Breast epithelium (tissue), 4 donors: ENCODE data around the gene KCNIP4. TPM values are rescaled to one million over a fixed set of nuclear protein-coding genes. Genes with fewer than 3 reads are reported as not detected.
"Not testable (repeated sequence)": the region's sequence is repeated elsewhere in the genome, so short reads cannot be mapped to it uniquely, and the experiment has no call there.

ENCODE experiments used
- DNase-seq, 2 donors: peaks; one replicate each; pipeline ENCODE4 v3.0.0-alpha.2; 2019; ENCODE audit warnings: low spot score in 2 of 2
- H3K27ac ChIP-seq, 2 donors: fragments of 200-600 bp; sonication (generic) in 1 of 2; one replicate each; pipeline ENCODE4 v1.5.1; 2016 to 2019; ENCODE audit warnings: mild to moderate bottlenecking in 1 of 2
- H3K27me3 ChIP-seq, 2 donors: fragments of 200-600 bp; sonication (generic) in 1 of 2; one replicate each; pipeline versions ENCODE4 v1.5.1 to v1.6.0; 2017 to 2019; ENCODE audit warnings: control low read depth in 1 of 2, mild to moderate bottlenecking in 1 of 2
- H3K36me3 ChIP-seq: fragments of 200-600 bp; one replicate; pipeline ENCODE4 v1.5.1; 2019
- H3K4me1 ChIP-seq, 2 donors: fragments of 200-600 bp; sonication (generic); one replicate each; pipeline ENCODE4 v1.5.1; 2016 to 2019; ENCODE audit warnings: control low read depth in 1 of 2
- H3K4me3 ChIP-seq, 3 donors: fragments of 200-600 bp; sonication (generic); 1 replicate in 2 of 3; 2 replicates in 1 of 3; pipeline ENCODE4 v1.5.1; 2016 to 2019; ENCODE audit warnings: mild to moderate bottlenecking in 3 of 3, moderate library complexity in 2 of 3
- H3K9me3 ChIP-seq, 2 donors: fragments of 200-600 bp; sonication (generic) in 1 of 2; one replicate each; pipeline ENCODE4 v1.5.1; 2016 to 2019; ENCODE audit warnings: control low read depth in 1 of 2
- POLR2A ChIP-seq: fragments of 450-650 bp; IDR thresholded peaks from one replicate; pipeline ENCODE4 v1.6.1; 2016; ENCODE audit warnings: antibody characterized with exemption, mild to moderate bottlenecking, moderate library complexity
- POLR2AphosphoS5 ChIP-seq, 3 donors: sonication (generic); formaldehyde crosslinking; IDR thresholded peaks; one replicate each; pipeline ENCODE4 v1.6.1; 2017; ENCODE audit warnings: antibody characterized with exemption in 3 of 3
- intact Hi-C: fragments of 100-400 bp; cut with DNase I; formaldehyde crosslinking; loops from one replicate; pipeline ENCODE4 v1.15.1; 2023; ENCODE audit warnings: low total_unique reads
- total RNA-seq, 3 donors: library from RNA; depleted of rRNA; stranded (reverse); fragments of >200 nt; gene quantifications; one replicate each; pipeline ENCODE4 v1.1.0, GENCODE V29; 2016
- TF ChIP-seq, protein P1 (sequence below), 3 donors: fragments of 450-650 bp; IDR thresholded peaks; one replicate each; pipeline ENCODE4 v1.5.1; 2016 to 2017; ENCODE audit warnings: antibody characterized with exemption in 3 of 3, mild to moderate bottlenecking in 3 of 3, moderate library complexity in 3 of 3

KCNIP4 gene
- total RNA-seq, 3 donors from 2014 or later = 0.44 to 0.66 TPM; not detected in 1

DNA sequence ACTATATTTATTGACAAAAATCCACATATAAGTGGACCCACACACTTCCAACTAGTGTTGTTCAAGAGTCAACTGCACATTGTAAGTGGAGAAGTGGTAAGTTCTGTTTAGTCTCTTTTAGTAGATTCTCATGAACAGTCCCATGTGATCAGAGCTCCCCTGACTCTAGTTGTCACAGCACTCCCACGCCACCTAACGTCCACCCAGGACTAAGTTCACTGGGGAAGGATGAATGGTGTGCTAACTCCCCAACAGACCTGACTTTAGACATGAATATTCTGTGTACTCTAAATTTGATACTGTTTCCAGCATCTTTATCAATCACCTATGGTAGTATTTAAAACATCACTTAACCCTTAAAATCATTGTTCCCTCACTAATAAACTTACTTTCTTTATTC lies 1188.5 kb downstream of the KCNIP4 start:
- Histone ChIP-seq H3K9me3 (no peaks in the 10 kb centered on the region), H3K27me3 (no peaks in the 10 kb centered on the region), H3K36me3 (no peaks in the 10 kb centered on the region), H3K4me1 (no peaks in the 10 kb centered on the region), H3K27ac (no peak overlapping the region), H3K4me3 (no peak overlapping the region)
- TF ChIP-seq POLR2A (no peak), POLR2AphosphoS5 (IDR thresholded peaks at IDR 0.05) (no peak)
- TF ChIP-seq, protein P1, sequence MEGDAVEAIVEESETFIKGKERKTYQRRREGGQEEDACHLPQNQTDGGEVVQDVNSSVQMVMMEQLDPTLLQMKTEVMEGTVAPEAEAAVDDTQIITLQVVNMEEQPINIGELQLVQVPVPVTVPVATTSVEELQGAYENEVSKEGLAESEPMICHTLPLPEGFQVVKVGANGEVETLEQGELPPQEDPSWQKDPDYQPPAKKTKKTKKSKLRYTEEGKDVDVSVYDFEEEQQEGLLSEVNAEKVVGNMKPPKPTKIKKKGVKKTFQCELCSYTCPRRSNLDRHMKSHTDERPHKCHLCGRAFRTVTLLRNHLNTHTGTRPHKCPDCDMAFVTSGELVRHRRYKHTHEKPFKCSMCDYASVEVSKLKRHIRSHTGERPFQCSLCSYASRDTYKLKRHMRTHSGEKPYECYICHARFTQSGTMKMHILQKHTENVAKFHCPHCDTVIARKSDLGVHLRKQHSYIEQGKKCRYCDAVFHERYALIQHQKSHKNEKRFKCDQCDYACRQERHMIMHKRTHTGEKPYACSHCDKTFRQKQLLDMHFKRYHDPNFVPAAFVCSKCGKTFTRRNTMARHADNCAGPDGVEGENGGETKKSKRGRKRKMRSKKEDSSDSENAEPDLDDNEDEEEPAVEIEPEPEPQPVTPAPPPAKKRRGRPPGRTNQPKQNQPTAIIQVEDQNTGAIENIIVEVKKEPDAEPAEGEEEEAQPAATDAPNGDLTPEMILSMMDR (IDR thresholded peaks at IDR 0.05) = no peak
- intact Hi-C loops = no loop called here
- no peak for DNase-seq

DNA sequence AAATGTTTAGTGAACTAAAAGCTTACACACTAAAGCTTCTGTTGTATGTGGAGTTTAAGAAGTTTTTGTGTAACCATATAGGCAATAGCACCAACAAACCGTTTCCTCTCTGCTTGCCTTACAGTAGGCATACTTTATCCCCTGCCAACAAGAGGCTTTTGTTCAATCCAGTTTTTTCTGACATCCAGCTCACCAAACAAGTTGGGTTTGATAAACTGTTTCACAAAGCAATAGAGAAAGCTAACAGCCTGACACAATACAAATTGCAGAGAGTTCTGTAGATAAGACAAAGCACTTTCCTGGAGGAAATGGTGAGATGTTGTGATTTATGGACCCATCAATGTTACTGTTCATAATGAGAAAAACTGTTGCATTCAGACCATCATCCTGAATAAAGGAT lies 1194.5 kb downstream of the KCNIP4 start:
- Histone ChIP-seq H3K27ac (no peak overlapping the region), H3K4me3 (no peak overlapping the region), H3K9me3 (no peaks in the 10 kb centered on the region), H3K4me1 (no peaks in the 10 kb centered on the region), H3K36me3 (no peaks in the 10 kb centered on the region), H3K27me3 (no peaks in the 10 kb centered on the region)
- DNase-seq = no peak
- TF ChIP-seq, protein P1 (IDR thresholded peaks at IDR 0.05) = no peak
- TF ChIP-seq POLR2A = no peak
- no peak for TF ChIP-seq POLR2AphosphoS5 (IDR thresholded peaks at IDR 0.05)
- intact Hi-C loops = no loop called here

DNA sequence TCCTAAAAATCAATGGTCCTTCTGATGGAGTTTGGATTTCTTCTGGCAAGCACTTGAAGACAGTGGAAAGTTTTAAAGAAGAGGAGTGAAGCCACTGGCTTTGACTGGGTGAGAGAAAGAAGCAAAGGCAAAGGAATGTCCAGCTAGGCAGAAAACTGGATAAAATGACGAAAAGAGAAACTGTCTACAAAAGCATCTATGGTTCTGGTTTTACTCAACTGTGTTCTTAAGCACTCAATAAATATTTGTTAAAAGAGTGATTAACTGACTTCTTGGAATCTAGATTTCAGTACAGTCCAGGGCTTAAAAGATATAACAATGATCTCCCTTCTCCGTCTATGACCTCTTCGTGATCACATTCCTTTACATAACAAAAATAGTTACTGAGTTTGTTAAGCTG lies 1195.9 kb downstream of the KCNIP4 start:
- Histone ChIP-seq H3K4me1 (no peaks in the 10 kb centered on the region), H3K27me3 (no peaks in the 10 kb centered on the region), H3K9me3 (no peaks in the 10 kb centered on the region), H3K4me3 (no peak overlapping the region), H3K36me3 (no peaks in the 10 kb centered on the region), H3K27ac (no peak overlapping the region)
- intact Hi-C loops = no loop called here
- DNase-seq = no peak
- TF ChIP-seq, protein P1 (IDR thresholded peaks at IDR 0.05) = no peak
- TF ChIP-seq POLR2A = no peak
- TF ChIP-seq POLR2AphosphoS5 (IDR thresholded peaks at IDR 0.05) = no peak

DNA sequence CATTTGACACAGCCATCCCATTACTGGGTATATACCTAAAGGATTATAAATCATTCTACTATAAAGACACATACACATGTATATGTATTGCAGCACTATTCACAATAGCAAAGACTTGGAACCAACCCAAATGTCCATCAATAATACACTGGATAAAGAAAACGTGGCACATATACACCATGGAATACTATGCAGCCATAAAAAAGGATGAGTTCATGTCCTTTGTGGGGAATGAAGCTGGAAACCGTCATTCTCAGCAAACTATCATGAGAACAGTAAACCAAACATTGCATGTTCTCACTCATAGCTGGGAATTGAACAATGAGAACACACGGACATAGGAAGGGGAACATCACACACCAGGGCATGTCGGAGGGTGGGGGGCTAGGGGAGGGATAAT lies 1202.6 kb downstream of the KCNIP4 start:
- H3K4me3 ChIP-seq, DNase-seq, intact Hi-C loops, H3K27ac ChIP-seq, H3K27me3 ChIP-seq, H3K4me1 ChIP-seq, H3K36me3 ChIP-seq: not testable (repeated sequence)
- peaks cover 12 to 22% of the 10 kb centered on the region in 2 donors for H3K9me3 ChIP-seq

DNA sequence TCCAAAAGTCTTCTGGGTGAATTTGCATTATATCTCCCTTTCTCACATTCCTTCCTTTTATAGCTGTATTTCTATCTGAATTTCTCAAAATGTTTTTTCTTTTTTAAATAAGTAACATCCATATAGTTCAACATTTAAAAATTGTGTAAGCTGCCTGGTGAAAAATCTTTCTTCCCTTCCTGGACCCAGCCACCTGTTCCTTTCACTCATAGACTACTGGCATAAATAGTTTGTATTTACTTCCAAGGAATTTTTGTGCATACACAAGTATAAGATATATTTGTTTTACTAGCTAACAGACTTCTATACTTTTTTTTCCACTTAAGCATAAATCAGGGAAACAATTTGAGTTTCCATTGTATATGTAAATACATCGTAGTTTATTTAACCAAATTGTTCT lies 1212.6 kb downstream of the KCNIP4 start:
- no peaks in the 10 kb centered on the region for H3K36me3 ChIP-seq
- no peaks in the 10 kb centered on the region for H3K27me3 ChIP-seq
- no peak for DNase-seq
- no peak overlapping the region for H3K4me3 ChIP-seq
- no peaks in the 10 kb centered on the region for H3K4me1 ChIP-seq
- intact Hi-C loops = loop anchor here (5.0 to 10.0 kb wide), 2 partner anchors 379 to 746 kb away; no protein-coding TSS in a partner anchor
- no peak overlapping the region for H3K27ac ChIP-seq
- H3K9me3 ChIP-seq = peaks cover 15 to 21% of the 10 kb centered on the region in 2 donors
- TF ChIP-seq POLR2AphosphoS5 (IDR thresholded peaks at IDR 0.05) (no peak), POLR2A (no peak)
- TF ChIP-seq, protein P1 (IDR thresholded peaks at IDR 0.05) = no peak

DNA sequence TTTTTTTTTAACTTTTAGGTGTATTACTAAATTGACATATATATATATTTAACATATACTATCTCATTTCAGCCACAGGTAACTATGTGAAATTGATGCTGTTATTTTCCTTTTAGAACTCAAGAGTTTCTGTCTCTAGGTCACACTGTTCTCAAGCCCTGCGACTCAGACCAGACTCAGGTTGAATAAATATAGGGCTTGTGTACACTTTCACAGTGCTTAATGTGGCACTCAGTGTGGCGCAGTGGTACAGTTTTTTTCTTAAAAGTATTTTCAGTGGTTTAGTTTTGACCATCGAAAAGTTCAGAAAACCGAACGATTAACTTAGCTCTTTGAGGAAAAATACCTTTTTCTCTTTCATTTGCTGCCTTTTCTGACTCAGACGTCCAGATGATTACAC lies 1223.7 kb downstream of the KCNIP4 start:
- Histone ChIP-seq H3K9me3 (peaks cover 7 to 13% of the 10 kb centered on the region in 2 donors), H3K4me3 (no peak overlapping the region), H3K27ac (no peak overlapping the region), H3K27me3 (no peaks in the 10 kb centered on the region), H3K36me3 (peaks cover 5% of the 10 kb centered on the region), H3K4me1 (no peaks in the 10 kb centered on the region)
- intact Hi-C loops = no loop called here
- no peak for DNase-seq
- TF ChIP-seq, protein P1 (IDR thresholded peaks at IDR 0.05) = no peak
- TF ChIP-seq POLR2A = no peak
- no peak for TF ChIP-seq POLR2AphosphoS5 (IDR thresholded peaks at IDR 0.05)
